Type B pancreatic cell (in vitro differentiated cells): ENCODE data around the gene EHD1. TPM values are rescaled to one million over a fixed set of nuclear protein-coding genes. Genes with fewer than 3 reads are reported as not detected.

Experiments used
- DNase-seq: peaks from one replicate; pipeline ENCODE4 v3.0.0; 2021; ENCODE audit warnings: mixed read lengths; ENCODE audit not compliant: unreplicated experiment; ENCODE audit errors: extremely low spot score
- H3K27ac Mint-ChIP-seq: 2 replicates; pipeline ENCODE4 v1.8.0; 2021; ENCODE audit warnings: mild to moderate bottlenecking, mixed read lengths
- H3K27me3 Mint-ChIP-seq: 2 replicates; pipeline ENCODE4 v1.8.0; 2021; ENCODE audit warnings: mixed read lengths
- H3K36me3 Mint-ChIP-seq: 2 replicates; pipeline ENCODE4 v1.8.0; 2021; ENCODE audit warnings: mixed read lengths
- H3K4me1 Mint-ChIP-seq: one replicate; pipeline ENCODE4 v1.8.0; 2021; ENCODE audit warnings: mixed read lengths; ENCODE audit not compliant: unreplicated experiment
- H3K4me3 Mint-ChIP-seq: 2 replicates; pipeline ENCODE4 v1.8.0; 2021; ENCODE audit warnings: mild to moderate bottlenecking, mixed read lengths
- H3K9me3 Mint-ChIP-seq: 2 replicates; pipeline ENCODE4 v1.8.0; 2021; ENCODE audit warnings: mixed read lengths
- total RNA-seq: library from RNA; stranded (reverse); gene quantifications from 2 replicates; pipeline ENCODE4 v1.2.1, GENCODE V29; 2021; ENCODE audit warnings: low replicate concordance
- TF ChIP-seq, protein P1 (sequence below): fragments of 200-600 bp; sonication (generic); conservative IDR thresholded peaks from 2 replicates; pipeline ENCODE4 v1.5.0; 2021; ENCODE audit warnings: antibody characterized with exemption, mild to moderate bottlenecking

EHD1 gene
- total RNA-seq, 1 donor from 2014 or later, result 86.6 TPM

DNA sequence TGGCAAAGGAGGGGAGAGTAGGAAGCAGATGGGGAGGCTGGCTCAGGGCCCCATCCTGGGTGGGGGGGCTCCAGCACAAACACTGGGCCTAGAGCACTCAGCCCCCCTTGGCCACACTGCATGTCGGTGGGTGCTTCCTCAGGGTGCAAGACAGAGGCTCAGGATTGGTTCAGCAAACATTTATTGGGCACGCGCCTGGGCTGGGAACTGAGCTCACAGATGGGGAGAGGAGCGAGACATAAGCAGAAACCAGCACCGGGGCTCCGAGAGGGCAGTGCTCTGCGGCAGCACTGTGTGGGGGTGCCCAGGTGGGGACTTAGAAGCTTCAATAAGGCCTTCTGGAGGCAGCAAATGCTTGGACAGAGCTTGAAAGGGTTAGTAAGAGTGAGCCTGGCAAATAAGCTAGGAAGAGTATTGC is 12.1 kb upstream of the EHD1 start:
- TF ChIP-seq, protein P1, sequence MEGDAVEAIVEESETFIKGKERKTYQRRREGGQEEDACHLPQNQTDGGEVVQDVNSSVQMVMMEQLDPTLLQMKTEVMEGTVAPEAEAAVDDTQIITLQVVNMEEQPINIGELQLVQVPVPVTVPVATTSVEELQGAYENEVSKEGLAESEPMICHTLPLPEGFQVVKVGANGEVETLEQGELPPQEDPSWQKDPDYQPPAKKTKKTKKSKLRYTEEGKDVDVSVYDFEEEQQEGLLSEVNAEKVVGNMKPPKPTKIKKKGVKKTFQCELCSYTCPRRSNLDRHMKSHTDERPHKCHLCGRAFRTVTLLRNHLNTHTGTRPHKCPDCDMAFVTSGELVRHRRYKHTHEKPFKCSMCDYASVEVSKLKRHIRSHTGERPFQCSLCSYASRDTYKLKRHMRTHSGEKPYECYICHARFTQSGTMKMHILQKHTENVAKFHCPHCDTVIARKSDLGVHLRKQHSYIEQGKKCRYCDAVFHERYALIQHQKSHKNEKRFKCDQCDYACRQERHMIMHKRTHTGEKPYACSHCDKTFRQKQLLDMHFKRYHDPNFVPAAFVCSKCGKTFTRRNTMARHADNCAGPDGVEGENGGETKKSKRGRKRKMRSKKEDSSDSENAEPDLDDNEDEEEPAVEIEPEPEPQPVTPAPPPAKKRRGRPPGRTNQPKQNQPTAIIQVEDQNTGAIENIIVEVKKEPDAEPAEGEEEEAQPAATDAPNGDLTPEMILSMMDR, result no peak
- Mint-ChIP-seq H3K27me3 (no peaks in the 10 kb centered on the region), H3K36me3 (no peaks in the 10 kb centered on the region), H3K9me3 (no peaks in the 10 kb centered on the region), H3K27ac (peak overlapping the region; percentile 89), H3K4me1 (peaks cover 23% of the 10 kb centered on the region), H3K4me3 (peak overlapping the region; percentile 63)
- no peak for DNase-seq

DNA sequence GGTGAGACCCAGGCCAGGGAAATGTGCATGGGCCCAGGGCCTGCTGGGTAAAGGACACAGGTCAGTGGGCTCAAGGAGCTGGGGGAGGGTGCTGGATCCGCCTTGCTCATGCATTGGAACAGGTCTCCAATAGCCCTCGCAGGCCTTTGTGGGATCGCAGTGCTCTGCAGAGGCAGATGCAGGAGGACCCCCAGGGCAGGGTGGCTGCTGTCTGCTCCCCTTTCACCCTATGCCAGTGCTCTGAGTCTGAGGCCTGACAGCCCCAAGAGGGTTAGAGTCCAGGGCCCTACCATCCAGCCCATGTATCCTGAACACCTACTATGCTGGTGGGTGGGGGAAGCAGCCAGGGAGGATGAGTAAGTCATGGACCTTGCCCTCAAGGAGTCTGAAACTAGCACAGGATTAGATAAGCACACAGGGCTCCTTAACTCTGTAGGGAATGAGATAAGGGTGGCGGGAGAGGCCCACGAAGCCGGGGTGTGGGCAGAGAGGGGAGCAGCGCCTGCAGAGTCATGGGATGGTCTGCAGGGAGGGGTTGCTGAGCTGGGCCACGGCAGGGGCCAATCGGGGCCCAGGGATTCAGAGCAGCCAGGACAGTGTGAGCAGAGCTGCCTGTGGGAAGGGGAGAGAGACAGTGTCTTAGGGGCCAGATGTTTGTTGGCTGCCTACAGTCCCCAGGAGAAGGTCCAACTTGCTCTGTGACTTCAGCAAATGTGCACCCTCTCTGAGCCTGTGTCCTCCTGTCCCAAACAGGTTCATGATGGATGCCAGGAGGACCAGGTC is 10.5 kb upstream of the EHD1 start:
- no peaks in the 10 kb centered on the region for H3K36me3 Mint-ChIP-seq
- peak overlapping the region; percentile 44 for H3K4me3 Mint-ChIP-seq
- no peaks in the 10 kb centered on the region for H3K9me3 Mint-ChIP-seq
- TF ChIP-seq, protein P1, result no peak
- no peak for DNase-seq
- H3K27me3 Mint-ChIP-seq, result no peaks in the 10 kb centered on the region
- H3K27ac Mint-ChIP-seq, result peak overlapping the region; percentile 74
- peaks cover 20% of the 10 kb centered on the region for H3K4me1 Mint-ChIP-seq

DNA sequence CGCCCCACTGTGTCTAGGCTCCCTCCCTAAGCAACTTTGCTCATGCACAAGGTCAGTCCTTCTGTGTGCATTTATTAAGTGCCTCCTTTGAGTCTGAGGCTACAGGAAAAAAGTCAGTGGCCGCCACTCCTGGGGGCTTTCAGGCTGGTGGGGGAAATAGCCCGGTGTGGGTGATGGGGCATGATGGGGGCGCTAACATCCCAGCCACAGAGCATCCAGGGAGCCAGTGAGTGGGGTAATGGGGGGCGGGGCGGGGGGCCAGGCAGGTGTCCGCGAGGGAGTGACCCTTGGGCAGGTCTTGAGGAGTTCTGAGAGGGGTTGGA is 9.9 kb upstream of the EHD1 start:
- TF ChIP-seq, protein P1, result no peak
- H3K9me3 Mint-ChIP-seq, result no peaks in the 10 kb centered on the region
- peaks cover 20% of the 10 kb centered on the region for H3K4me1 Mint-ChIP-seq
- peak overlapping the region; percentile 86 for H3K4me3 Mint-ChIP-seq
- peak overlapping the region; percentile 88 for H3K27ac Mint-ChIP-seq
- no peaks in the 10 kb centered on the region for H3K27me3 Mint-ChIP-seq
- DNase-seq, result no peak
- no peaks in the 10 kb centered on the region for H3K36me3 Mint-ChIP-seq

DNA sequence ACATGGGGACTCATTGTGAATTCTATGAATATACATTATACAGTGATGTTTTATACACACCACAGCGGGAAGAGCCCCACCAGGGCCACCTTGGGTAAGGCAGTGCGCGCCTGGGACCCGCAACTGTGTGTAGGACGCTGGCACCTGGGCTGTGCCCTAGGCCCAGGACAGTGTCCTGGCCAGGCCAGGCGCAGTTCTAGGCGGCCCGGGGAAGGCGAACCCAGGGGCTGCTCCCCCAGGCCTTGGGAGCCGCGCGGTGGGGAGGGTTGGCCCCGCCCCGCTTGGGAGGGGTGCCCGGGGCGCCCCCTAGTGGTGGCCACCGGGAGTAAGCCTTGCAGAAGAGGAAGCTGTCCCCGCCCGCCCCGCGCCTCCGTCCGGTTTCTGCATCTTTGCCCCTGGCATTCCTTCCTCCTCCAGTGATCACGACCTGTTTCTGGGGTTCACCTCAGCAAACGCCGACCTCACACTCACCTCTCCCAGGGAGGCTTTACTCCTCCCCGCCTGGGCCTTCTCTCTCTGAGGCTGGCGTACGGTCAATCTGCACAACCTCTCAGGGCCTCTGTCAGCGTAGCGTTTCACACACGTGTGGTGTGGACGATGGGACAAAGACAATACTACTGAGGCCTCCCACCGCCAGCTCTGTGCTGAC is 9.5 kb upstream of the EHD1 start:
- Mint-ChIP-seq H3K4me3 (peak overlapping the region; percentile 86), H3K4me1 (peaks cover 20% of the 10 kb centered on the region), H3K27ac (peak overlapping the region; percentile 88), H3K36me3 (no peaks in the 10 kb centered on the region), H3K27me3 (no peaks in the 10 kb centered on the region), H3K9me3 (no peaks in the 10 kb centered on the region)
- TF ChIP-seq, protein P1, result peak; percentile 100
- peak; percentile 88 for DNase-seq

DNA sequence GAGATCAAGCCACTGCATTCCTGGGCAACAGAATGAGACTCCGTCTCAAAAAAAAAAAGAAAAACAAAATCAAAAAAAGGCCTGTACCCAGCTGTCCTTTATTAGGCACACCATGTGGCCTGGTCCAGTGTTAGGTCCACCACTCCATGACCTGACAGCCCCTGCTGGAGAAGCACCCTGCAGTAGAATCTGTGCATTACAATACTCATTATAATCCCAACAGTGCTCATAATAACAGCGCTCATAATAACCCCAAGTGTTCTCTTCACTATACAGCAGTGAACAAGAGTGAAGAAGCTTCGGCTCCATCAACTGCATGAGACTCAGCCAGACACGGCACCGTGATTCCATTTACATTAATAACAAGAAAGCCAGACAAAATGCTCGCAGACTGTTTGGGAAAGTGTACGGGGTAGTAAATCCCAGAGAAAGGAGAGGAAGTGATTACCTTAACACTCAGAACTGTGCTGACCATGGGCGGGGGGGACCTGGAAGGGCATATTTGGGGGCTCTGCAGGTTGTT is 8.9 kb upstream of the EHD1 start:
- peaks cover 19% of the 10 kb centered on the region for H3K4me1 Mint-ChIP-seq
- no peak for DNase-seq
- H3K36me3 Mint-ChIP-seq, result no peaks in the 10 kb centered on the region
- TF ChIP-seq, protein P1, result no peak
- no peaks in the 10 kb centered on the region for H3K9me3 Mint-ChIP-seq
- no peaks in the 10 kb centered on the region for H3K27me3 Mint-ChIP-seq
- H3K27ac Mint-ChIP-seq, result peak overlapping the region; percentile 20
- H3K4me3 Mint-ChIP-seq, result peak overlapping the region; percentile 42
